ENCODE data around the gene CTNND2.

- TF ChIP-seq CTCF (conservative IDR thresholded peaks at IDR 0.05; ENCODE audit: low read depth, low read length) (no peak), EZH2 (IDR thresholded peaks at IDR 0.05; ENCODE audit: borderline replicate concordance, low read depth, low read length, poor library complexity, severe bottlenecking) (no peak)
Observed at GRCh38 chr5:11026543-11026942, 877.7 kb downstream of the CTNND2 start.

Measured in A673 (cell line).